ENCODE results near the gene LRCOL1.

DNA sequence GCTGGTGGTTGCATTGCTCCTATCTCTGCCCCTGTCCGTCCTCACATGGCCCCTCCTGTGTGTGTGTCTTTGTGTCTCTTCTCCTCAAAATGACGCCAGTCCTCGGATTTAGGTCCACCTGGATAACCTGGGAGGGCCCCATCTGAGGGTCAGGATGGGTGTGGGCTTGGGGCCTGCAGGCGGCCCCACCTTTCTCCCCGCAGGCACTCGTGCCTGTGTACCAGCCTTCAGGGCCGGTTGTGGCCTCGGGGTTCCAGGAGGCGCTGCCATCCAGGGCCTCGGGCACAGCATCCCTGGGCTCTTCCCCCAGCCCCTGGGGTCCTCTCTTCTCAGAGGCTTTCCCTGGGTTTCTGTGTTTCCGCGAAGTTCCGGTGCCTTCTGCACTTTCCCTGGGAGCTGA is 54.7 kb downstream of the LRCOL1 start:
- TF ChIP-seq POLR2A (IDR thresholded peaks at IDR 0.05): no peak
- no peak for TF ChIP-seq CTCF (IDR thresholded peaks at IDR 0.05)
- TF ChIP-seq POLR2AphosphoS5 (IDR thresholded peaks at IDR 0.05): no peak

Data from prostate gland (tissue), 2 donors.